ENCODE data around the gene B3GNT4. TPM values are rescaled to one million over a fixed set of nuclear protein-coding genes. Genes with fewer than 3 reads are reported as not detected.
"Not testable (repeated sequence)": the region's sequence is repeated elsewhere in the genome, so short reads cannot be mapped to it uniquely, and the experiment has no call there.

The B3GNT4 gene
- total RNA-seq, result 7.2 TPM

DNA sequence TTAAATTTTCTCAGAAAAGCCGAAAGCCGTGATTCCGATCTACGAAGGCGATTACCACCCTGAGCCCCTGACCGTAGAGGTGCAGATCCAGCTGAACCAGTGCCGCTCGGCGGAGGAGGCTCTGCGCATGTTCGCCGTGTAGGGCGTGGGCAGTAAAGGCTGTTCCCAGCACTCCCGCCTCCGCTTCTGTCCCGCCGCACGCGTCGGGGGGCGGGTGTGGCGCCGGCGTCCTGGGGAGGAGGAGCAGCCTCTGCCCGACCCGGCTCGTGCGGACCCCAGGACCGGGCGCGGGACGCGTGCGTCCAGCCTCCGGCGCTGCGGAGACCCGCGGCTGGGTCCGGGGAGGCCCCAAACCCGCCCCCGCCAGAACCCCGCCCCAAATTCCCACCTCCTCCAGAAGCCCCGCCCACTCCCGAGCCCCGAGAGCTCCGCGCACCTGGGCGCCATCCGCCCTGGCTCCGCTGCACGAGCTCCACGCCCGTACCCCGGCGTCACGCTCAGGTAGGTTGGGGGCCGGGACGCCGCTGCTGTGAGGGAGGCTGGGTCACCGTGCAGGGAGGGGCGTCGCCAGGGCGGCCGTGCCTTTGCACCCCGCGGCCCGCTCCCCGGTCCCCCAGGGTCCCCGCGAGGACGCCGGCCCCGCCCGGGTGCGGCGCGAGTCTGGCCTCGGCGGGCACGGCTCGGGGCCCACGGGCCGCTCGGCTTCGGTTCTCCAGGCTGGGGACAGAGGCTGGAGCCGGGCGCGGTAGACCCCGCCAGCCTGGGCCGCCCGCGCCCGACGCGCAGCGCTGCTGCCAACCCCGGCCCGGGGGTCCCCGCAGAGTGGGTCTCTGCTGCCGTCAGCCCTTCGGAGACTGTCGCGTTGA, at the start of gene B3GNT4:
TSS of gene B3GNT4 (plus strand) at position 409 of the 866 bp plus-strand sequence. CDS start 910 bp downstream, outside the sequence.
- DNase-seq, result peak; percentile 40

DNA sequence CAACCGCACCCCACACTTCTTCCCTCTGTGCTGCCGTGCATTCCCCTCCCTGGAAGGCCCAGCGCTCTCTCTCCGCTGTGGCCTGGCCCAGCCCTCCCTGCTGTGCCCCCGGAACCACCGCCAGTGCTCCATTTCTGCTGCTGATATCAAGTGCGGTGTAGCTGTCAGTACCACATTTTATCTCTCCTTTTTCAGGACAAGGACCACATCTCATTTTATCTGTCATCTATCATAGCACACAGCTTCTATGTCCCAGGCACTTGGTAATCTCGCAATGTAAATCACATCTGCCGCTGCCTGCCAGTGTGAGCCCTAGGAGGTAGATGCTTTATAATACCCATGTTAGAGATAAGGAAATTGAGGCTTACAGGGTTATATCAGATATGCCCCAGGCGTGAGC, 47.8 kb upstream of the B3GNT4 start:
- DNase-seq, result no peak

DNA sequence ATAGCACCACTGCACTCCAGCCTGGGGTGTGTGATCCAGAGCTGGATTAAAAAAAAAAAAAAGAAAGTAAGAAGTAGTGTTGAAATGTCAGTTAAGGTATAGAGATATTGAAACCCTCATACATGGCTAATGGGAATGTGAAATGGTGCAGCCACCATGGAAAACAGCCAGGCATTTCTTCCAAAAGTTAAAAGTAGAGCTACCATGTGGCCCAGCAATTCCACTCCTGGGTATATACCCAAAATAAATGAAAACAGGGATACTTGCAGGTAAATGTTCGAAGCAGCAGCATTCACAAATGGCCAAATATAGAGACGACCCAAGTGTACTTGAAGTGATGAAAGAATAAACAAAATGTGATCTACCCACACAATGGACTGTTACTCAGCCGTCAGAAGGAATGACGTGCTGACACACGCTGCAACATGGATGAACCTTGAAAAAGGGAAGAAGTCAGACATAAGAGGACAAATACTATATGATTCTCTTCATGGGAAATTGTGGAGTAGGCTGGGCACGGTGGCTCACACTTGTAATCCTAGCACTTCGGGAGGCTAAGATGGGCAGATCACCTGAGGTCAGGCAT, 44.7 kb upstream of the B3GNT4 start:
- DNase-seq, result no peak

DNA sequence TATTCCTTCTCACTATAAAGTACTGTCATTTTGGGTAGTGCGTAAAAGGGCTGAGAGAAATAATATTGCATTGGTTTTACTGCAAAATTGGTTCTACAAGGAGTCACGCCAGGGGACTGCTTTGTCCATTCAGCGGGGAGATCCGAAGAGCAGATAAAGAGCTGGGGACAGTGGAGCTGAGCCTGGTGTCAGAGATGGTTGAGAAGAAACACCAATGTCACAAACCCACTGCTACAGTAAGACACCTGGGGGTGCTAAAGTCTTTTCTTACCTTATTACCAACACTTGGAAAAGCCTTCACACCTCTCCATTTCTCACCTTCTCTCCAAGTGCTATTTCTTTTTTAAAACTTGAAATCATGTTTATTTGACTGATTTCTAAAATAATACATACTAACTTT, 43.6 kb upstream of the B3GNT4 start:
- DNase-seq, result no peak

DNA sequence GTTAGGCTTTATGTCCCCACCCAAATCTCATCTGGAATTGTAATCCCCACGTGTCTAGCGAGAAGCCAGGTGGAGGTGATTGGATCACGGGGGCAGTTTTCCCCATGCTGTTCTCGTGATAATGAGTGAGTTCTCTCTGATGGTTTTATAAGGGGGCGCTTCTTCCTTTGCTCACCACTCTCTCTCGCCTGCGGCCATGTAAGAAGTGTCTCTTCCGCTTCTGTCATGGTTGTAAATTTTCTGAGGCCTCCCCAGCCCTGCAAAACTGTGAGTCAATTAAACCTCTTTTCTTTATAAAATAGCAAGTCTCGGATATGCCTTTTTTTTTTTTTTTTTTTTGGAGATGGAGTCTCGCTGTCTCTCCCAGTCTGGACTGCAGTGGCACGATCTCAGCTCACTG, 42.7 kb upstream of the B3GNT4 start:
- no peak for DNase-seq

DNA sequence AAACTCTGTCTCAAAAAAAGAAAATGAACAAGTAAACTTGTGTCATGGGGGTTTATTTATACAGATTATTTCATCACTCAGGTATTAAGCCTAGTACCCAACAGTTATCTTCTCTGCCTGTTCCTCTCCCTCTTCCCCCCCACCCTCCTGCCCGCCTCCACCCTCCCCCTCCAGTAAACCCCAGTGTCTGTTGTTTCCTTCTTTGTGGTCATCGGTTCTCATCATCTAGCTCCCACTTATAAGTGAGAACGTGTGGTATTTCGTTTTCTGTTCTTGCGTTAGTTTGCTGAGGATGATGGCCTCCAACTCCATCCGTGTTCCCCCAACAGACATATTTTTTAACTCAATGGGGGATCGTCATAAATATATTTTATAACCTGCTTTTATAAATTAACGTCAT, 41.8 kb upstream of the B3GNT4 start:
- DNase-seq, result no peak

DNA sequence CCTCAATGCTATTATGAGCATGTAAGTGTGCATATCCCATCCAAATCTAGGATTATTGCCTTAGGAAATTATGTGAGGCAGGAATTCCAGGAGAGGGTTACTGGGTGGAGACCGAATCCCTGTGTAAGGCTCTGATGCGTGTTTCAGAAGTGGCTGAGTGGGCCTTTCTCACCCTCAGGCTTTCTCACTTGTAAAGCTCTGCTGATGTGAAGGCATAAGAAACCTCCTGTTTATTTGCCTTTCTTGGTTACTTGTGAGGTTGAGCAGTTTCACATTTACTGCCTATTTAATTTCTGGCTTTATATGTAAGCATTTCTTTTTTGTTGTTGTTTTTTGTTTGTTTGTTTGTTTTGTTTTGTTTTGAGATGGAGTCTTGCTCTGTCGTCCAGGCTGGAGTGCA, 40.5 kb upstream of the B3GNT4 start:
- no peak for DNase-seq

DNA sequence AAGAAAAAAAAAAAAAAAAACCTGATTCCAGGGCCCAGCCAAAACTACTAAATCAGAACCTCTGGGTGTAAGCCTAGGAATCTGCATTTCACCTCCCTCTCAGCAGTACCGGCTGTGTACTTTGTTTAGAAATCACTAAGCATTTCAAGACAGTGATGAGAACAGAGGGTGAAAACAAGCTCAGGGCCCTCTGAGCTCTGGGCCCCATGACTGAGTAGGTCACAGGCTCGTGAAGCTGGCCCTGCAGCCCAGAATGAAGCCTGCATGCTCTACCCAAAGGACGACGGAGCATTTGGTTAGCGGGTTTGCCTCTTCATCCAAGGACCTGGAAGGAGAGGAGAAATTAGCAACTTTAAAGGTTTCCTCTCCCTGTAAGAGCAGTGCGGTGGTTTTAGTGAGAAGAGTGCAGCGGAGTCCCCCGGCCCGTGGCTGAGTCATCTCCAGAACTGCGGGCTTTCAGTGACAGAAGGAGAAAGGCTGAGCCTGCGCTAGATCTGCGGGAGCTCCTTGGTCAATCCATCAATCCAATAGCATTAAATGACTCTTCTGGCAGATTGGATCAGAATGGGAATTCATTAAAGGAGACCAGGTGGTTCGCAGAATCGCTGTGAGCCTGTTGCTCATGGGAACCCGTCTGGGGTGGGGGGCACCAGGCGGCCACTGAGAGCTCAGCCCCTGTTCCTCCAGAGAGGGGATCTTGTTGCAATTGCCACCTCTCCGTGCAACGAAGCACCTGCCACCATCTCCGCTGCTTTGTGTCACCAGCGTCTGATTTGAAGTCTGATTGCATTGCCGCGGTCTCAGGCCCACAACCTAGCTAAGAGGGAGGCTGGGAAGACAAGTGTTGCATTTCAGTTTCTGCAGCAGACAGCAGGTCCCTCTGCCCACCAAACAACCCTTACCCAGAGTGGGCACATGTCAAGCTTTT, 36.8 kb upstream of the B3GNT4 start:
- no peak for DNase-seq

DNA sequence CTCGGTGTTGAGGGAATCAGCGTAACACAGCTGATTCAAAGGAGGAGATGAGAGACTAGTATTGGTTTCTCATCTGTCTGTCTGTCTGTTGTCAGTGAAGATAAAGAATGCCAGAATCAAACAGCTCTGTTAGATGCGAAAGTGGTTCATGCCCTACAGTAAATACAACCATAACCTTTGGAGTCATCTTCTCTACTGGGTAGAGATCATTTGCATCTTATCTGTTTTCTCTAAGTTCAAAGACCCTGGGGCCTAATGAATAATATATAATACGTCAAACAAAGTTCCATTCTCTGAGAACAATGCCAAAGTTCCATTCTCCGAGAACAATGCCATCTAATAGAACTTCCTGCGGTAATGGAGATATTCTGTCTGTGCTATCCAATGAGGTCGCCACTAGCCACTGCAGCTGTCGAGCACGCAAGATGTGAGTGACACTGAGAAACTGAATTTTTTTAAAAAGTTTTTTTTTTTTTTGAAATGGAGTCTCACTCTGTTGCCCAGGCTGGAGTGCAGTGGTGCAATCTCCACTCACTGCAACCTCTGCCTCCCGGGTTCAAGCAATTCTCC, 36.1 kb upstream of the B3GNT4 start:
- DNase-seq, result no peak

DNA sequence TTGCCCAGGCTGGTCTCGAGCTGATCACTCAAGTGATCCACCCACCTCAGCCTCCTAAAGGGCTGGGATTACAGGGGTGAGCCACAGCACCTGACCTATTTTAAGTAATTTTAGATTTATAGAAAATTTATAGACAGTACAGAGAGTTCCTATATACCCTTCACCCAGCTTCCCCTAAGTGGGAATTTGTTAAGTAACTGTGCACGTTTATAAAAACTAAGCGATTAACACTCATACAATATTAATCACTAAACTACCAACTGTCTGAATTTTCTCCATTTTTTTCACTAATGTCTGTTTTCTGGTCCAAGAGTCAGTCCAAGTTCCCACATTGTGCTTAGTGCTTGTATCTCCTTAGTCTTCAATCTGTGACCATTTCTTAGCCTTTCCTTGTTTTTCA, 35.0 kb upstream of the B3GNT4 start:
- no peak for DNase-seq

DNA sequence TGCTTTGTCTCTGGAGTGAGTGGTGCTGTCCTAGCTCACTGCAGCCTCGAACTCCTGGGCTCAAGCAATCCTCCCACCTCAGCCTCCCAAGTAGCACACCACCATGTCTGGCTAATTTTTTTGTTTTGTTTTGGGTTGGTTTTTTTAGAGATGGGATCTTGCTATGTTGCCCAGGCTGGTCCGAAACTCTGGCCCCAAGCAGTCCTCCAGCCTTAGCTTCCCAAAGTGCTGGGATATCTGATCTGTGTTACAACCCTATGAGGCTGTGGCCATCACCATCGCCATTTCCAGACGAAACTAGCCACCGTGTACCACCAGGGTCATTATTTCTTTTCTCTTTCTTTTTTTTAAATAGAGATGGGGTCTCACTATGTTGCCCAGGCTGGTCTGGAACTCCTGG, 32.1 kb upstream of the B3GNT4 start:
- DNase-seq, result no peak

DNA sequence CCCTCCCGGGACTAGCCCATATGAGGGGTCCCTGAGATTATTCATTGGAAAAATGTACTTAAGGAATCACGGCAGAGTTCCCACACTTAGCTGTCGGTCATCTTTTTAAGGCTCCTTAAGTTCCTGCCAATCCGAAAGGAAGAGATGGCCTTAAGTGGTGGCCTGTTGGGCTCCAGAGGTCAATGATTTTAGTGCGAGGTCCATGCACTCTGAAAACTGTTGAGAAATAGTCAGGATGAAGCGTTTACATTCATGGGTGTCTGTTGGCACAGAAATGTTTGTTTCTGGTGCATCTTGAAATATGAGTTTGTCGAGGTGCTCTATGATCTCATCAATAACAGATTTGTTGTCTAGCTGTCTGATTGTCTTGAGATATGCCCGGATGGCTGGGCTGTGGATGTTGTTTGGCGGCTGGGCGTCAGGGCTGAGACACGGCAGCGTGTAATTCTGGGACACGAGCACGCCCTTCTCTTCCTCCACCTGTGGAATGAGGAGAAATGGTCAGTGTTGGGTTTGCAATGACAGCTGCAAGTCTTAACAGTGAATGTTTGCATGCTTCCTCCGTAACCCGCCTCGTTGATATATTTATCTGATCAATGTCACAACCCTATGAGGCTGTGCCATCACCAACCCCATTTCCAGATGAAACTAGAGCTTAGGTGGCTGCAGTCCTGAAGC, 31.1 kb upstream of the B3GNT4 start:
- no peak for DNase-seq

DNA sequence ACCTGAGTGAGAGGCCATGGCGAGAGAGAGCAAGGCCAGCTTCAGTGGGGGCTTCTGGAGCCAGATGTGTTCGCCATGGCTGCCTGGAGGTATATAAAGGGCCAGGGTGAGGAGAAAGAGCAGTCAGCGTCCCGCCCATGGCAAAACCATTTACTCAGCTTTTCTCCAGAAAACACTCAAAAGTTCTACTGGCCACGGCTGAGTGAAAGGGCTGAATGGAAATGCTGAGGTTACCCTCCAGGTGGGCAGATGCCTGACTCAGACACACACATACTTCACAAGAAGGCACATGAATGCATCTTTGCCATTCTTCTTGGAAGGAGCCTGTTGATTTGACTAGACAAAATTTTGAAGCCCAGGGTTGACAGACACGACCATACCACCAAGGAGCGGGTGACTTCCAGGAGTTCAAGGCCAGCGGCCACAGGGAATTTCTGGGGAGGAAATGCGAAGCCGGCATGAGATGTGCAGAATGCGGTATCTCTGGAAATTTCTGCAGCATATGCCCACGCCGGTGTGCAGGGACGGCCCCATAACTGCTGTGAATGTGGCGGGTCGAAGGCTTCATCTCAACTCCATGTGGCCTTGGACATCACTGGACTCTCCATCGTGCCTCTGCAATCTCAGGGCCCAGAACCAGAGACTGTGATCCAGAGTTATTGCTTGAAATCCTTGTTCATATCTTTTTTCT, 29.2 kb upstream of the B3GNT4 start, which contains the start of gene IL31:
TSS of gene IL31 (minus strand) at position 67 of the 691 bp plus-strand sequence. CDS start at position 18, 49 bp downstream.
- no peak for DNase-seq

DNA sequence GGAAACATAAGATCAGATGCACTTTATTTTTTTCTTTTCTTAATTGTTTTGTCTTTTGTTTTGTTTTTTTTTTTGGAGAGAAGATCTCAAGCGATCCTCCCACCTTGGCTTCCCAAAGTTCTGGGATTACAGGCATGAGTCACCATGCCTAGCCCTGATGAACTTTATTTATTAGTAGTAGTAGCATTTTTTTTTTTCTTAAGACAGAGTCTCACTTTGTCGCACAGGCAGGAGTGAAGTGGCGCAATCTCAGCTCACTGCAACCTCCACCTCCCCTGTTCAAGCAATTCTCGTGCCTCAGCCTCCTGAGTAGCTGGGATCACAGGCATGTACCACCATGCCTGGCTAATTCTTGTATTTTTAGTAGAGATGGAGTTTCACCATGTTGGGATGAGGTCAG, 27.0 kb upstream of the B3GNT4 start:
- not testable (repeated sequence) for DNase-seq

DNA sequence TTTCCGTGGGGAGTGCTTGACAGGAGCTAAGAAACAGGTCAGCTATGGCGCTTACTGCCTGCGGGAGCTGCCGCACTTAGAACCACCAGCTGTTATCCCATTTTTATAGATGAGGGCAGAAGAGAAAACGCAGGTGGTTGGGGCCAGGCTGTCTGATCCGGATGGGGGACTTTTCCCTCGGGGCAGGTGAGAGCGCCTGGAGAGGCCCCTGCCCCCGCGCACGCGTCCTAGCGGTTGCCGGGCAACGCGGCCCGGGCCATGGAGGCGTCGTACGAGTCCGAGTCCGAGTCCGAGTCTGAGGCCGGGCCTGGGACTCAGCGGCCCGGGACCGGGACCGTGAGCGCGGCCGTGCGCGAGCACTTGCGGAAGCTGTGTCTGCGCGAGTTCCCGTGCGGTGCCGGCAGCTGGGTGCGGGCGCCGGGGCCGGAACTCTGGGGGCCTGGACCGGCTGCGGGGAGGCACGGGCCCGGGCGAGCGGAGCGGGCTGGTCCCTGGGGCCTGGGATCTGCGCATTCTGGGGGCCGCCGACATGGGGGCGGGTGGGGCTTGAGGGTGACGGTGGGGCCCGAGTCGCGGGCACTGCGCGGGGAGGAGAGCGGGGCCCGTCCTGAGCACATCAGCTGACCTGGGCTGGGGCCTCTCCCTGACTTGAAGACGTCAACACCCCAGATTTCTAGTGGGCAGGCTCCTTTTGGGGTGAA, 20.5 kb upstream of the B3GNT4 start, which contains the start of gene LRRC43:
TSS of gene LRRC43 (plus strand) at position 237 of the 701 bp plus-strand sequence. CDS start at position 259, 22 bp downstream.
- no peak for DNase-seq

DNA sequence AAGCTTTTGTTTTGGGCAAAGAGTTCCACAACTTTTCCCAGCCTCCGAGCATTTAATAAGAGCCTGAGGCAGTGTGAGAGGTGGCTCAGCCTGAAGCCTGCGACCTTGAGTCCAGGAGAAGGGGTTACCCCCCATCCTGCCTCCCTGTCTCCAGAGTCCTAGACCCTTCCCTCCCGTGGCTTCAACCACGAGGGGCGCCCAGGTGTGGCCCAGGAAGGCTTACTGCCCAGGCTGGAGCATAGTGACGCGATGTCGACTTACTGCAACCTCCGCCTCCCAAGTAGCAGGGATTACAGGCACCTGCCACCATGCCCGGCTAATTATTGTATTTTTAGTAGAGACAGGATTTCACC, 19.9 kb upstream of the B3GNT4 start:
- no peak for DNase-seq

DNA sequence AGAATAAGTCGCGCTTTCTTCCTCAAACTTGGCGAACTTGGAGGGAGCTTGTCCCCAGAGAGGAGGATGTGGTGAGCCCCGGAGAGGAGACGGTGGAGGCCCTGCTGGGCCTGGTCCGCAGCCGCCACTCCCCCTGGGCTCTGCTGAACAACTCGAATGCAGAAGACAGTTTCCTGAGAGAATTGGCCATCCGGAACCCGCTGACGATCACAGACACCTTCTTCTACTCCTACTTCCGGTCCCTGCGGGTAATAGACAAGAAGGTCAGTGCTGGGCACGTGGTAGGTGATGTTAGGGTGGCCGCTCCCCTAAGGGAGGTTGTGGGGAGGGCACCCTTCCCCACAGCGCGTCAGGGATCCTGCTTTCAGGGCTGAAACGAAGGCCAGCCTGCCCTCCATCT, 19.0 kb upstream of the B3GNT4 start:
- no peak for DNase-seq

DNA sequence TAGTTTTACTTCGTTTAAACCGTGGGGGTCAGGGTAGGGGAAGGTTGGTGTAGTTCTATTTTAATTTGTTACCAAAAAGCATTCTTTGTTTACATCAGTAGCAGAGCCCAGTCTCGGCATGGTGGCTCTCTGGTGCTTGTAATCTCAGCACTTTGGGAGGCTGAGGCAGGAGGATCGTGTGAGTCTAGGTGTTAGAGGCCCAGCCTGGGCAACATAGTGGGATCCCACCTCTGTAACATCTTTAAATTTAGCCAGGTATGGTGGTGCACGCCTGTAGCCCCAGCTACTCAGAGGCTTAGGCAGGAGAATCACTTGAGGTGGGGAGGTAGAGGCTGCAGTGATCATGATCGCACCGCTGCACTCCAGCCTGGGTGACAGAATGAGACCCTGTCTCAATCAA, 18.4 kb upstream of the B3GNT4 start:
- no peak for DNase-seq

DNA sequence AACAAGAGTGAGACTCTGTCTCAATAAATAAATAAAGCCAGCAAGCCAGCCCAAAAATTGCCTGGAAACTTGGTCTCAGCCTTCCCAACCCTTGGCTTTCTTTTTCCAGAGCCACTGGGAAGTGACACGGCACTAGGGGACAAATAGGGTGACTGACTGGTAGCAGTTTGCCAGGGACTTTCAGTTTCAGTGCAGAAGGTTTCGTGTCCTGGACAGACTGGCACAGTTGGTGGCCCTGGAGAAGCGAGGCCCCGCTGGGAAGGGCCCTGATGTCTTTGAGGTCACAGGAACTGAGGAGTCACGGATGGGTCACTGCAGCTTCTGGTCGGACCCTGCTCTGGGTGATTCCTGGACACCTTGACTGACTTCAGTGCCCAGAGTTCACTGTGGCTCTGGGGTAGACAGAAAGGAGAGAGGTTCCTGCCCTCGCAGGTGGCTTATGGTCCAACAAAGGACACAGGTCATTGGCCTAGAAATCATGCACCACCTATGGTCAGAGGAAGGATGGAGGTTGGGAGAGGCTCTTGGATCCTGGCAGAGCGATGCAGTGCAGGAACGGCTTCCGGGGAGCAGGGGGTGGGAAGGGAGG, 17.9 kb upstream of the B3GNT4 start:
- no peak for DNase-seq

DNA sequence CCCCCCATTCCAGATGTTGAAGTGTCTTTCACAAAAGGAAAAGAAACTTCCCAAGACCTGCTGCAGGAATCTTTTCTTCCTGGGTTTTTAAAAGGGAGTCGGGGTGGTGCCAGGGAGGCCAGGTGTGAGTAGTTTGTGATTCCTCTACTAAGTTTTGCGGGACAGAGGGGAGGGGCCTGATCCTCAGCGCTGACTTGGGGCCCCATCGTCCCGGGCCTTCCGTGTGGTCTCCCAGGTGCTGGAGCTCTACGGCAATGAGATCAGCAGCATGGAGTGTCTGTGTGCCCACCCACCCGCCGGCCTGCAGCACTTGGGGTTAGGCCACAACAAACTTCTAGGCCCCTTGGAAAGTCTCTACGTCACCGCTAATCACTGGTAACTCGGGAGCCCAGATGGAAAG, 16.0 kb upstream of the B3GNT4 start:
- DNase-seq, result no peak

All from occipital lobe (tissue), 2 donors.